ENCODE results near the gene ATG7.
"Not testable (repeated sequence)": the region's sequence is repeated elsewhere in the genome, so short reads cannot be mapped to it uniquely, and the experiment has no call there.

The ATG7 gene

GRCh38 chr3:11434563-11435096 is 162.4 kb downstream of the ATG7 start:
- DNase-seq (ENCODE audit: low read depth) = no peak

- DNase-seq (ENCODE audit: low read depth) = no peak
Measured at GRCh38 chr3:11435440-11436165, 163.4 kb downstream of the ATG7 start.

GRCh38 chr3:11436775-11437174 is 164.6 kb downstream of the ATG7 start:
- DNase-seq (ENCODE audit: low read depth) = no peak

GRCh38 chr3:11437506-11437905 is 165.3 kb downstream of the ATG7 start:
- no peak for DNase-seq (ENCODE audit: low read depth)

GRCh38 chr3:11438646-11439045 is 166.4 kb downstream of the ATG7 start:
- DNase-seq (ENCODE audit: low read depth) = no peak

GRCh38 chr3:11441346-11441745 is 169.1 kb downstream of the ATG7 start:
- not testable (repeated sequence) for DNase-seq (ENCODE audit: low read depth)

- no peak for DNase-seq (ENCODE audit: low read depth)
Measured at GRCh38 chr3:11444404-11444803, 172.2 kb downstream of the ATG7 start.

GRCh38 chr3:11445193-11445592 is 173.0 kb downstream of the ATG7 start:
- not testable (repeated sequence) for DNase-seq (ENCODE audit: low read depth)

GRCh38 chr3:11445883-11446282 is 173.7 kb downstream of the ATG7 start:
- no peak for DNase-seq (ENCODE audit: low read depth)

GRCh38 chr3:11447584-11448200 is 175.5 kb downstream of the ATG7 start:
- no peak for DNase-seq (ENCODE audit: low read depth)

- DNase-seq (ENCODE audit: low read depth) = no peak
Measured at GRCh38 chr3:11450015-11450414, 177.8 kb downstream of the ATG7 start.

- no peak for DNase-seq (ENCODE audit: low read depth)
Measured at GRCh38 chr3:11452312-11452711, 180.1 kb downstream of the ATG7 start.

GRCh38 chr3:11452885-11453847 is 181.0 kb downstream of the ATG7 start:
- DNase-seq (ENCODE audit: low read depth) = no peak

GRCh38 chr3:11455956-11456355 is 183.8 kb downstream of the ATG7 start:
- no peak for DNase-seq (ENCODE audit: low read depth)

- no peak for DNase-seq (ENCODE audit: low read depth)
Measured at GRCh38 chr3:11457135-11457534, 184.9 kb downstream of the ATG7 start.

- no peak for DNase-seq (ENCODE audit: low read depth)
Measured at GRCh38 chr3:11459186-11459824, 187.1 kb downstream of the ATG7 start.

- DNase-seq (ENCODE audit: low read depth) = no peak
Measured at GRCh38 chr3:11461226-11461625, 189.0 kb downstream of the ATG7 start.

- DNase-seq (ENCODE audit: low read depth) = not testable (repeated sequence)
Measured at GRCh38 chr3:11462673-11463072, 190.5 kb downstream of the ATG7 start.

GRCh38 chr3:11463591-11463990 is 191.4 kb downstream of the ATG7 start:
- no peak for DNase-seq (ENCODE audit: low read depth)

- no peak for DNase-seq (ENCODE audit: low read depth)
Measured at GRCh38 chr3:11464356-11464755, 192.2 kb downstream of the ATG7 start.

GRCh38 chr3:11465744-11466616 is 193.8 kb downstream of the ATG7 start:
- DNase-seq (ENCODE audit: low read depth) = no peak
